ENCODE measurements around the gene PSMG4.

PSMG4 gene

GRCh38 chr6:3258720-3259490, at the start of gene PSMG4:
Gene PSMG4 (plus strand): TSS chr6:3258947. CDS start chr6:3259023, 76 bp downstream.
- DNase-seq (ENCODE audit: low spot score): peak; percentile 92

GRCh38 chr6:3209114-3210023, 49.4 kb upstream of the PSMG4 start:
- peak; percentile 39 for DNase-seq (ENCODE audit: low spot score)

- DNase-seq (ENCODE audit: low spot score): no peak
Observed at GRCh38 chr6:3210024-3210610, 48.6 kb upstream of the PSMG4 start.

- no peak for DNase-seq (ENCODE audit: low spot score)
Observed at GRCh38 chr6:3211681-3212080, 47.1 kb upstream of the PSMG4 start.

GRCh38 chr6:3212261-3212660, 46.5 kb upstream of the PSMG4 start:
- no peak for DNase-seq (ENCODE audit: low spot score)

- DNase-seq (ENCODE audit: low spot score): no peak
Observed at GRCh38 chr6:3213334-3213695, 45.4 kb upstream of the PSMG4 start.

- no peak for DNase-seq (ENCODE audit: low spot score)
Observed at GRCh38 chr6:3214898-3215297, 43.8 kb upstream of the PSMG4 start.

GRCh38 chr6:3217286-3217685, 41.5 kb upstream of the PSMG4 start:
- no peak for DNase-seq (ENCODE audit: low spot score)

GRCh38 chr6:3218266-3218665, 40.5 kb upstream of the PSMG4 start:
- DNase-seq (ENCODE audit: low spot score): no peak

- DNase-seq (ENCODE audit: low spot score): no peak
Observed at GRCh38 chr6:3220366-3220765, 38.4 kb upstream of the PSMG4 start.

GRCh38 chr6:3221578-3221977, 37.2 kb upstream of the PSMG4 start:
- no peak for DNase-seq (ENCODE audit: low spot score)

GRCh38 chr6:3222506-3223038, 36.2 kb upstream of the PSMG4 start:
- DNase-seq (ENCODE audit: low spot score): no peak

GRCh38 chr6:3226042-3226441, 32.7 kb upstream of the PSMG4 start:
- DNase-seq (ENCODE audit: low spot score): no peak

- peak; percentile 4 for DNase-seq (ENCODE audit: low spot score)
Observed at GRCh38 chr6:3226481-3227362, 32.0 kb upstream of the PSMG4 start.

- DNase-seq (ENCODE audit: low spot score): no peak
Observed at GRCh38 chr6:3227363-3228045, 31.2 kb upstream of the PSMG4 start, which contains the start of gene TUBB2B. Gene TUBB2B (minus strand): TSS chr6:3227653. CDS start chr6:3227543, 110 bp downstream.

GRCh38 chr6:3228046-3228671, 30.6 kb upstream of the PSMG4 start:
- DNase-seq (ENCODE audit: low spot score): no peak

- peak; percentile 25 for DNase-seq (ENCODE audit: low spot score)
Observed at GRCh38 chr6:3228771-3229565, 29.8 kb upstream of the PSMG4 start.

GRCh38 chr6:3229566-3230178, 29.1 kb upstream of the PSMG4 start:
- peak; percentile 16 for DNase-seq (ENCODE audit: low spot score)

Measured in CD4-positive, alpha-beta T cell treated with Interleukin-15 for 4 hours (primary cell).